Fibroblast of lung (primary cell): Measurements from ENCODE around the gene TARP. TPM values are rescaled to one million over a fixed set of nuclear protein-coding genes. Genes with fewer than 3 reads are reported as not detected.
A peak's percentile ranks its signal among the peaks of the same experiment; 100 is the strongest.

Experiments
- DNase-seq, 2 donors: peaks; one replicate each; pipeline versions ENCODE4 v3.0.0 to v3.0.0-alpha.2; 2010; ENCODE audit warnings: low read depth in 2 of 2
- H2AFZ ChIP-seq: 2 replicates; pipeline ENCODE4 v1.5.1; 2012; ENCODE audit warnings: low read length, control low read depth, inconsistent platforms
- H3K27ac ChIP-seq: 2 replicates; pipeline ENCODE4 v1.5.1; 2011; ENCODE audit warnings: low read length, control low read depth; ENCODE audit not compliant: insufficient read depth
- H3K27me3 ChIP-seq: 2 replicates; pipeline ENCODE4 v1.5.1; 2011; ENCODE audit warnings: mild to moderate bottlenecking, low read length; ENCODE audit not compliant: control insufficient read depth, insufficient read depth
- H3K36me3 ChIP-seq: 2 replicates; pipeline ENCODE4 v1.5.1; 2011; ENCODE audit warnings: low read length; ENCODE audit not compliant: control insufficient read depth, insufficient read depth
- H3K4me1 ChIP-seq: 2 replicates; pipeline ENCODE4 v1.5.1; 2011; ENCODE audit warnings: low read length; ENCODE audit not compliant: control insufficient read depth, insufficient read depth; ENCODE audit errors: extremely low read depth
- H3K4me2 ChIP-seq: 2 replicates; pipeline ENCODE4 v1.5.1; 2011; ENCODE audit warnings: low read length, control low read depth; ENCODE audit not compliant: insufficient read depth; ENCODE audit errors: extremely low read depth
- H3K4me3 ChIP-seq, 4 experiments: fragments of 200-600 bp in 1 of 4; sonication (generic) in 1 of 4; replicated peaks in 1 of 4; 2 replicates each; pipeline ENCODE4 v1.5.1; 2011 to 2016; ENCODE audit warnings: low read length in 4 of 4, low read depth in 3 of 4, mild to moderate bottlenecking in 3 of 4, control low read depth in 2 of 4, inconsistent platforms in 1 of 4, mixed read lengths in 1 of 4; ENCODE audit not compliant: insufficient read depth in 1 of 4; ENCODE audit errors: control extremely low read depth in 1 of 4
- H3K79me2 ChIP-seq: 2 replicates; pipeline ENCODE4 v1.5.1; 2012; ENCODE audit warnings: mild to moderate bottlenecking, low read length, inconsistent platforms; ENCODE audit not compliant: control insufficient read depth, insufficient read depth
- H3K9ac ChIP-seq: 2 replicates; pipeline ENCODE4 v1.5.1; 2011; ENCODE audit warnings: mild to moderate bottlenecking, low read length, control low read depth; ENCODE audit not compliant: insufficient read depth
- H3K9me3 ChIP-seq: 2 replicates; pipeline ENCODE4 v1.5.1; 2012; ENCODE audit warnings: low read depth, low read length; ENCODE audit not compliant: control insufficient read depth, insufficient read depth
- H4K20me1 ChIP-seq: 2 replicates; pipeline ENCODE4 v1.5.1; 2011; ENCODE audit warnings: low read length; ENCODE audit not compliant: control insufficient read depth, insufficient read depth; ENCODE audit errors: extremely low read depth
- EZH2 ChIP-seq: IDR thresholded peaks from 2 replicates; pipeline ENCODE4 v1.5.1; 2012; ENCODE audit warnings: low read length, control low read depth, mild to moderate bottlenecking; ENCODE audit errors: missing control alignments
- polyA plus RNA-seq, 2 donors: library from polyadenylated mRNA; depleted of rRNA in 1 of 2; stranded (reverse) in 1 of 2; unstranded in 1 of 2; fragments of >200 nt; gene quantifications; 2 replicates each; pipeline ENCODE4 v1.2.1, GENCODE V29; 2011 to 2012; ENCODE audit warnings: missing spikeins in 1 of 2
- total RNA-seq: library from RNA; depleted of rRNA; stranded (reverse); fragments of >200 nt; gene quantifications from 2 replicates; pipeline ENCODE4 v1.2.1, GENCODE V29; 2014
- TF ChIP-seq, protein P1 (sequence below), 2 donors: IDR thresholded peaks in 1 of 2; conservative IDR thresholded peaks in 1 of 2; 1 replicate in 1 of 2; 2 replicates in 1 of 2; pipeline ENCODE4 v1.5.1; 2011 to 2012; ENCODE audit warnings: low read length in 2 of 2, control low read depth in 1 of 2, inconsistent platforms in 1 of 2, low read depth in 1 of 2, mild to moderate bottlenecking in 1 of 2

The TARP gene

DNA sequence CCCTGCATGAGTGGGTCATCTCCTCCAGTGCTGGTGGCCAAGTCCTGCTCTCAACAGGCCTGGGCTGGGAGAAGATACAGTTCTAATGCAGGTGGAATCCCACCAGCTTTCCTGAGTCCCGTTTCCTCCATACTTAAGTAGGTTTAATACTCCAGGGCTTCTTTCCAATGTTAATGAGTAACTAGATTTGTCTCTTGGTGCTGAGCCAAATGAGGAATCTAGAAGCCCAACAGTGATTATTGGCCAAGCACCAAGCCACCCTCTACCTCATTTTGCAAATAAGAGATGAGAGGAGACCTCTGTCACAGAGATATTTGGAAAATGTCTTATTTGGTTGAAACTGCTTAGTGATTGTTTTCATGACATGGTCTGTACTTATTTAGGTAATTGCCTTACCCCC, 58.3 kb downstream of the TARP start:
- Histone ChIP-seq H3K4me2 (no peak overlapping the region), H4K20me1 (no peaks in the 10 kb centered on the region), H3K36me3 (peaks cover 2% of the 10 kb centered on the region), H3K27ac (no peak overlapping the region), H2AFZ (no peak overlapping the region), H3K4me1 (peaks cover 5% of the 10 kb centered on the region), H3K4me3 (no peak overlapping the region), H3K79me2 (no peaks in the 10 kb centered on the region), H3K9ac (no peak overlapping the region), H3K27me3 (no peaks in the 10 kb centered on the region), H3K9me3 (no peaks in the 10 kb centered on the region)
- DNase-seq, result peak in 1 of 2 donors; percentile 67
- TF ChIP-seq EZH2, result no peak
- TF ChIP-seq, protein P1, sequence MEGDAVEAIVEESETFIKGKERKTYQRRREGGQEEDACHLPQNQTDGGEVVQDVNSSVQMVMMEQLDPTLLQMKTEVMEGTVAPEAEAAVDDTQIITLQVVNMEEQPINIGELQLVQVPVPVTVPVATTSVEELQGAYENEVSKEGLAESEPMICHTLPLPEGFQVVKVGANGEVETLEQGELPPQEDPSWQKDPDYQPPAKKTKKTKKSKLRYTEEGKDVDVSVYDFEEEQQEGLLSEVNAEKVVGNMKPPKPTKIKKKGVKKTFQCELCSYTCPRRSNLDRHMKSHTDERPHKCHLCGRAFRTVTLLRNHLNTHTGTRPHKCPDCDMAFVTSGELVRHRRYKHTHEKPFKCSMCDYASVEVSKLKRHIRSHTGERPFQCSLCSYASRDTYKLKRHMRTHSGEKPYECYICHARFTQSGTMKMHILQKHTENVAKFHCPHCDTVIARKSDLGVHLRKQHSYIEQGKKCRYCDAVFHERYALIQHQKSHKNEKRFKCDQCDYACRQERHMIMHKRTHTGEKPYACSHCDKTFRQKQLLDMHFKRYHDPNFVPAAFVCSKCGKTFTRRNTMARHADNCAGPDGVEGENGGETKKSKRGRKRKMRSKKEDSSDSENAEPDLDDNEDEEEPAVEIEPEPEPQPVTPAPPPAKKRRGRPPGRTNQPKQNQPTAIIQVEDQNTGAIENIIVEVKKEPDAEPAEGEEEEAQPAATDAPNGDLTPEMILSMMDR (conservative IDR thresholded peaks at IDR 0.05 in 1 of 2, IDR thresholded peaks at IDR 0.05 in 1 of 2; ENCODE audit: low read depth in 1 of 2, low read length in 2 of 2), result no peak

DNA sequence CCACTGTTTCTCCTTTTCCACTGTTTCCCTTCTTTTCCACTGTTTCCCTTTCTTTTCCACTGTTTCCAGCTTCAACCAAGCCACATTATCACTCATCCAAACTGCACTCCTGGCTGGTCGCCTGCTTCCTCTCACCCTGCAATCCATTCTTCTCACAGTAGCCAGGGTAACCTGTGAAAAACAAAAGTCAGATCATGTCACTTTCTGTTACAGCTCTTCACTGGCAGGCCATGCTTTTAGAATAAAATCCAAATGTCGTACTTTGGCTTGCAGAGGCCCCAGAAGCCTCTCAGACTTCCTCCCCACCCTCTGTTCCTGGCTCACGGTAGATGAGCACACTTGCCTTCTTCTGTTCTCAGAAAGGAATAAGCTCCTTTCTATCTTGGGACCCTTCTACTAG, 61.5 kb downstream of the TARP start:
- DNase-seq, result peak in 1 of 2 donors; percentile 56
- Histone ChIP-seq H3K36me3 (peaks cover 2% of the 10 kb centered on the region), H3K4me2 (no peak overlapping the region), H4K20me1 (no peaks in the 10 kb centered on the region), H2AFZ (no peak overlapping the region), H3K4me3 (no peak overlapping the region), H3K79me2 (no peaks in the 10 kb centered on the region), H3K27me3 (no peaks in the 10 kb centered on the region), H3K9me3 (no peaks in the 10 kb centered on the region), H3K4me1 (peaks cover 5% of the 10 kb centered on the region), H3K27ac (no peak overlapping the region), H3K9ac (no peak overlapping the region)
- TF ChIP-seq EZH2, result no peak
- TF ChIP-seq, protein P1 (conservative IDR thresholded peaks at IDR 0.05 in 1 of 2, IDR thresholded peaks at IDR 0.05 in 1 of 2; ENCODE audit: low read depth in 1 of 2, low read length in 2 of 2), result no peak

DNA sequence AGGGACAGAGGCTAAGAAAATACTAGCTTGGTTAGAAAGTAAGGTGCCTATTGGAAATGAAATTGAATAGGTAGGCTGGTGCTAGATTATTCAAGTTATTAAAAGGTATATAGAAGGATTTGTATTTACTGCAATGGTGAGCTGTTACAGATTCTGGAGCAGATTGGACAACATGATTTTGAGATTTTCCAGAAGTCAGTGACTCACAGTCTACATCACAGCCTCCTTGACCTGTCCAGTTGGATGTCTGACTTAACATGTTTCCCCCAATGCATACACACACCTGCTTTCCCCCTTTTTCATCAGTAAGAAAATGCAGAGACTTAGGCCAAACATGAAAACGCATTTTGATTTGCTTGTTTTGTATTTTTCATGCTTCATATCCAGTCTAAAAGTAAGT, 62.0 kb downstream of the TARP start:
- H3K9me3 ChIP-seq, result no peaks in the 10 kb centered on the region
- H3K79me2 ChIP-seq, result no peaks in the 10 kb centered on the region
- H3K4me3 ChIP-seq, result no peak overlapping the region
- peaks cover 5% of the 10 kb centered on the region for H3K4me1 ChIP-seq
- H3K27me3 ChIP-seq, result no peaks in the 10 kb centered on the region
- TF ChIP-seq, protein P1 (conservative IDR thresholded peaks at IDR 0.05 in 1 of 2, IDR thresholded peaks at IDR 0.05 in 1 of 2; ENCODE audit: low read depth in 1 of 2, low read length in 2 of 2), result no peak
- TF ChIP-seq EZH2, result no peak
- no peak overlapping the region for H3K4me2 ChIP-seq
- no peak overlapping the region for H2AFZ ChIP-seq
- no peaks in the 10 kb centered on the region for H4K20me1 ChIP-seq
- no peak overlapping the region for H3K27ac ChIP-seq
- H3K36me3 ChIP-seq, result peaks cover 2% of the 10 kb centered on the region
- no peak overlapping the region for H3K9ac ChIP-seq
- DNase-seq, result no peak

Other genes starting within 250 kb of the TARP start
- 91.9 and 105 TPM in 2 replicates for gene STARD3NL, start 95.4 kb downstream of the TARP start, total RNA-seq
- 71.9 and 73.6 TPM in 2 replicates for gene STARD3NL, start 95.4 kb downstream of the TARP start, polyA plus RNA-seq